Breast epithelium (tissue), 3 donors: ENCODE measurements around the gene RFC2.

Experiments
- POLR2A ChIP-seq: fragments of 450-650 bp; IDR thresholded peaks from one replicate; pipeline ENCODE4 v1.6.1; 2016; ENCODE audit warnings: antibody characterized with exemption, mild to moderate bottlenecking, moderate library complexity
- TF ChIP-seq, protein P1 (sequence below), 3 donors: fragments of 450-650 bp; IDR thresholded peaks; one replicate each; pipeline ENCODE4 v1.5.1; 2016 to 2017; ENCODE audit warnings: antibody characterized with exemption in 3 of 3, mild to moderate bottlenecking in 3 of 3, moderate library complexity in 3 of 3

DNA sequence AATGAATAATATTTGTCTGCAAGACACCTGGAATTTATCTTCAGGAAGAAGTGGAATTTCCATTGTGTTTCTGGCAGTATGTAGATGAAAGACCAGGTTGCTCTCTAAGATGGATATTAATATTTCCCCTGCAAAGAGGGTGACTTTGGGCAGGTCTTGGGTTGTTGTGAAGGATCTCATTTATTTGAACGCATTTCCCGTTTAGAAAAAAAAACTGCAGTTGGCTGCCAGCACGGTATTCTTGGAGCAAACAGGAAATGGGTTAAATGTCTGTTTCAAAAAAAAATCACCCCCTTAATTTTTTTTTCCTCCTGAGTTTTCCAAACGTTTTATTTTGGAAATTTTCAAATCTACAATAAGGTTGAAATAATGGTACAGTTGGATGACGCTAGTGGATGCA is 68.6 kb downstream of the RFC2 start:
- no peak for TF ChIP-seq POLR2A
- TF ChIP-seq, protein P1, sequence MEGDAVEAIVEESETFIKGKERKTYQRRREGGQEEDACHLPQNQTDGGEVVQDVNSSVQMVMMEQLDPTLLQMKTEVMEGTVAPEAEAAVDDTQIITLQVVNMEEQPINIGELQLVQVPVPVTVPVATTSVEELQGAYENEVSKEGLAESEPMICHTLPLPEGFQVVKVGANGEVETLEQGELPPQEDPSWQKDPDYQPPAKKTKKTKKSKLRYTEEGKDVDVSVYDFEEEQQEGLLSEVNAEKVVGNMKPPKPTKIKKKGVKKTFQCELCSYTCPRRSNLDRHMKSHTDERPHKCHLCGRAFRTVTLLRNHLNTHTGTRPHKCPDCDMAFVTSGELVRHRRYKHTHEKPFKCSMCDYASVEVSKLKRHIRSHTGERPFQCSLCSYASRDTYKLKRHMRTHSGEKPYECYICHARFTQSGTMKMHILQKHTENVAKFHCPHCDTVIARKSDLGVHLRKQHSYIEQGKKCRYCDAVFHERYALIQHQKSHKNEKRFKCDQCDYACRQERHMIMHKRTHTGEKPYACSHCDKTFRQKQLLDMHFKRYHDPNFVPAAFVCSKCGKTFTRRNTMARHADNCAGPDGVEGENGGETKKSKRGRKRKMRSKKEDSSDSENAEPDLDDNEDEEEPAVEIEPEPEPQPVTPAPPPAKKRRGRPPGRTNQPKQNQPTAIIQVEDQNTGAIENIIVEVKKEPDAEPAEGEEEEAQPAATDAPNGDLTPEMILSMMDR (IDR thresholded peaks at IDR 0.05): no peak
